GM19324 (cell line): ENCODE results near the gene MEIG1.
A peak's percentile ranks its signal among the peaks of the same experiment; 100 is the strongest.
"Not testable (repeated sequence)": the region's sequence is repeated elsewhere in the genome, so short reads cannot be mapped to it uniquely, and the experiment has no call there.

Experiments
- ATAC-seq: cut with Tn5 transposase; IDR thresholded peaks from one replicate; pipeline ENCODE4 v1.9.1; 2021; ENCODE audit warnings: mild to moderate bottlenecking, moderate library complexity; ENCODE audit not compliant: unreplicated experiment, low FRiP score

The MEIG1 gene

GRCh38 chr10:14959221-14960057 is at the start of gene MEIG1:
Gene MEIG1 (plus strand): TSS chr10:14959388. CDS start chr10:14966469, 7,081 bp downstream.
- peak; percentile 83 for ATAC-seq

- ATAC-seq = no peak
These were observed 48.2 kb upstream of the MEIG1 start for GRCh38 chr10:14910953-14911352.

- ATAC-seq = no peak
These were observed 47.4 kb upstream of the MEIG1 start for GRCh38 chr10:14911801-14912200.

GRCh38 chr10:14916600-14916999 is 42.6 kb upstream of the MEIG1 start:
- ATAC-seq = no peak

- no peak for ATAC-seq
These were observed 41.4 kb upstream of the MEIG1 start for GRCh38 chr10:14917827-14918226.

GRCh38 chr10:14918964-14919363 is 40.2 kb upstream of the MEIG1 start:
- ATAC-seq = no peak

GRCh38 chr10:14924013-14924412 is 35.2 kb upstream of the MEIG1 start:
- ATAC-seq = no peak

- no peak for ATAC-seq
These were observed 33.9 kb upstream of the MEIG1 start for GRCh38 chr10:14925268-14925667.

- ATAC-seq = no peak
These were observed 33.1 kb upstream of the MEIG1 start for GRCh38 chr10:14926061-14926470.

- peak; percentile 84 for ATAC-seq
These were observed 32.3 kb upstream of the MEIG1 start for GRCh38 chr10:14926722-14927416.

GRCh38 chr10:14930610-14931009 is 28.6 kb upstream of the MEIG1 start:
- ATAC-seq = no peak

GRCh38 chr10:14936584-14936983 is 22.6 kb upstream of the MEIG1 start:
- ATAC-seq = no peak

- ATAC-seq = not testable (repeated sequence)
These were observed 20.2 kb upstream of the MEIG1 start for GRCh38 chr10:14938971-14939370.

- ATAC-seq = peak; percentile 67
These were observed 16.8 kb upstream of the MEIG1 start for GRCh38 chr10:14942147-14942949.

GRCh38 chr10:14942950-14943338 is 16.2 kb upstream of the MEIG1 start:
- ATAC-seq = not testable (repeated sequence)

GRCh38 chr10:14945108-14945507 is 14.1 kb upstream of the MEIG1 start:
- no peak for ATAC-seq

- ATAC-seq = no peak
These were observed 11.9 kb upstream of the MEIG1 start for GRCh38 chr10:14947268-14947667.

GRCh38 chr10:14949291-14949690 is 9.9 kb upstream of the MEIG1 start:
- ATAC-seq = no peak

GRCh38 chr10:14952851-14953423 is 6.3 kb upstream of the MEIG1 start:
- ATAC-seq = no peak

- peak; percentile 38 for ATAC-seq
These were observed 5.7 kb upstream of the MEIG1 start for GRCh38 chr10:14953424-14954000.
